MM.1S (cell line): Measurements from ENCODE around the gene DHRS7B.

Source experiments
- DNase-seq: peaks from one replicate; pipeline ENCODE4 v3.0.0-alpha.2; 2015
- H2AFZ ChIP-seq: fragments of 300-600 bp; sonication (generic); 2 replicates; pipeline ENCODE4 v1.6.0; 2016; ENCODE audit warnings: antibody characterized with exemption, low read length
- H3F3A ChIP-seq: fragments of 300-600 bp; sonication (generic); 2 replicates; pipeline ENCODE4 v1.6.1; 2016; ENCODE audit warnings: mild to moderate bottlenecking, antibody characterized with exemption, low read length, moderate library complexity, mixed read lengths; ENCODE audit not compliant: insufficient read depth
- H3K27ac ChIP-seq: fragments of 300-600 bp; sonication (generic); 2 replicates; pipeline ENCODE4 v1.5.1; 2016; ENCODE audit warnings: mild to moderate bottlenecking, low read length
- H3K27me3 ChIP-seq: fragments of 300-600 bp; sonication (generic); replicated peaks from 2 replicates; pipeline ENCODE4 v1.6.0; 2016; ENCODE audit warnings: low read length; ENCODE audit not compliant: insufficient read depth
- H3K36me3 ChIP-seq: fragments of 300-600 bp; sonication (generic); replicated peaks from 2 replicates; pipeline ENCODE4 v1.6.1; 2016; ENCODE audit warnings: mild to moderate bottlenecking, low read length, mixed read lengths; ENCODE audit not compliant: insufficient read depth
- H3K4me1 ChIP-seq: fragments of 300-600 bp; sonication (generic); 2 replicates; pipeline ENCODE4 v1.6.1; 2016; ENCODE audit warnings: low read length, mixed read lengths
- H3K4me2 ChIP-seq: fragments of 300-600 bp; sonication (generic); 2 replicates; pipeline ENCODE4 v1.6.0; 2016; ENCODE audit warnings: low read depth, low read length
- H3K4me3 ChIP-seq: fragments of 300-600 bp; sonication (generic); 2 replicates; pipeline ENCODE4 v1.5.1; 2016; ENCODE audit warnings: low read length, mixed read lengths
- H3K79me2 ChIP-seq: fragments of 300-600 bp; sonication (generic); 2 replicates; pipeline ENCODE4 v1.6.1; 2016; ENCODE audit warnings: mixed run types, low read length, mixed read lengths
- H3K9ac ChIP-seq: fragments of 300-600 bp; sonication (generic); 2 replicates; pipeline ENCODE4 v1.6.1; 2016; ENCODE audit warnings: low read length, mixed read lengths
- H3K9me2 ChIP-seq: fragments of 300-600 bp; sonication (generic); replicated peaks from 2 replicates; pipeline ENCODE4 v1.6.1; 2016; ENCODE audit warnings: mild to moderate bottlenecking, low read length, mixed read lengths; ENCODE audit not compliant: insufficient read depth
- H3K9me3 ChIP-seq: fragments of 300-600 bp; sonication (generic); replicated peaks from 2 replicates; pipeline ENCODE4 v1.6.1; 2016; ENCODE audit warnings: mild to moderate bottlenecking, low read length, mixed read lengths; ENCODE audit not compliant: insufficient read depth
- H4K20me1 ChIP-seq: fragments of 300-600 bp; sonication (generic); 2 replicates; pipeline ENCODE4 v1.6.1; 2016; ENCODE audit warnings: mild to moderate bottlenecking, low read length, moderate library complexity, mixed read lengths; ENCODE audit not compliant: insufficient read depth
- EZH2 ChIP-seq: fragments of 300-600 bp; sonication (generic); optimal IDR thresholded peaks from 2 replicates; pipeline ENCODE3; 2017; ENCODE audit warnings: low read depth, mild to moderate bottlenecking, antibody characterized with exemption, low read length, mixed read lengths
- EZH2phosphoT487 ChIP-seq: fragments of 300-600 bp; sonication (generic); IDR thresholded peaks from 2 replicates; pipeline ENCODE4 v1.6.1; 2018; ENCODE audit warnings: antibody characterized with exemption, low read length
- TF ChIP-seq, protein P1 (sequence below): fragments of 300-600 bp; sonication (generic); IDR thresholded peaks from 2 replicates; pipeline ENCODE4 v1.5.1; 2016; ENCODE audit warnings: antibody characterized with exemption, low read length, mixed read lengths

DHRS7B gene

DNA sequence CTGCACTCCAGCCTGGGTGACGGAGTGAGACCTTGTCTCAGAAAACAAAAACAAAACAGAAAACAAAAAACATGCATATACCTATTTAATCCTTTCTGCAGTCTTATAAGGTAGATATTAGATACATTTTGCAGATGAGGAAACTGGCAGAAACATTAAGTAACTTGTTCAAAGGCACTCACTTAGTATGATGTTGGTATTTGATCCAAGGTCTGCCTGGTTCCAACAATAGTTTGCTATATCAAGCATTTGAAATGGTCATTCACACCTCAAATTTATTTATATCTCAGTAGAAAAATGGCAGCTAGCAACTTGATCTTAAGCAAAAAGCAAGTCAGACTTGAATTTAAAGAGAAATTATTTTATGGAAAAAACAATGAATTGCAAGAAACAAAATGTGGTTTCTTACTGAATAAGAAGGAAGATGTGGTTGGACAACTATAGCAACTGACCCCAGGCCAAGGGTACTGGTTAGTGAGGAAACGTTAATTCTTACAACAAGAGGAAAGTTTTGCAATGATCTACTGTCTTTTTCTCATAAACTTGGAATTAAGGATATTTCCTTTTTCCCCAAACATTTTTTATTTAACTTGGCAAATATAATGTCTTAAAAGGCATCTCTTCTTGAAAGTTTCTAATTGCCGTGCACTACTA is 19.7 kb downstream of the DHRS7B start:
- H3F3A ChIP-seq = no peaks in the 10 kb centered on the region
- H3K9me2 ChIP-seq = no peaks in the 10 kb centered on the region
- H4K20me1 ChIP-seq = no peaks in the 10 kb centered on the region
- 0 out of 2 replicates have a peak, but pooled peaks cover 8% of the 10 kb centered on the region for H3K79me2 ChIP-seq
- no peaks in the 10 kb centered on the region for H3K4me1 ChIP-seq
- no peaks in the 10 kb centered on the region for H3K9me3 ChIP-seq
- TF ChIP-seq EZH2phosphoT487 (no peak), EZH2 (no peak)
- TF ChIP-seq, protein P1, sequence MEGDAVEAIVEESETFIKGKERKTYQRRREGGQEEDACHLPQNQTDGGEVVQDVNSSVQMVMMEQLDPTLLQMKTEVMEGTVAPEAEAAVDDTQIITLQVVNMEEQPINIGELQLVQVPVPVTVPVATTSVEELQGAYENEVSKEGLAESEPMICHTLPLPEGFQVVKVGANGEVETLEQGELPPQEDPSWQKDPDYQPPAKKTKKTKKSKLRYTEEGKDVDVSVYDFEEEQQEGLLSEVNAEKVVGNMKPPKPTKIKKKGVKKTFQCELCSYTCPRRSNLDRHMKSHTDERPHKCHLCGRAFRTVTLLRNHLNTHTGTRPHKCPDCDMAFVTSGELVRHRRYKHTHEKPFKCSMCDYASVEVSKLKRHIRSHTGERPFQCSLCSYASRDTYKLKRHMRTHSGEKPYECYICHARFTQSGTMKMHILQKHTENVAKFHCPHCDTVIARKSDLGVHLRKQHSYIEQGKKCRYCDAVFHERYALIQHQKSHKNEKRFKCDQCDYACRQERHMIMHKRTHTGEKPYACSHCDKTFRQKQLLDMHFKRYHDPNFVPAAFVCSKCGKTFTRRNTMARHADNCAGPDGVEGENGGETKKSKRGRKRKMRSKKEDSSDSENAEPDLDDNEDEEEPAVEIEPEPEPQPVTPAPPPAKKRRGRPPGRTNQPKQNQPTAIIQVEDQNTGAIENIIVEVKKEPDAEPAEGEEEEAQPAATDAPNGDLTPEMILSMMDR = no peak
- DNase-seq = no peak
- no peak overlapping the region for H2AFZ ChIP-seq
- H3K4me2 ChIP-seq = no peak overlapping the region
- no peak overlapping the region for H3K4me3 ChIP-seq
- no peak overlapping the region for H3K27ac ChIP-seq
- no peaks in the 10 kb centered on the region for H3K36me3 ChIP-seq
- no peak overlapping the region for H3K9ac ChIP-seq
- no peaks in the 10 kb centered on the region for H3K27me3 ChIP-seq

DNA sequence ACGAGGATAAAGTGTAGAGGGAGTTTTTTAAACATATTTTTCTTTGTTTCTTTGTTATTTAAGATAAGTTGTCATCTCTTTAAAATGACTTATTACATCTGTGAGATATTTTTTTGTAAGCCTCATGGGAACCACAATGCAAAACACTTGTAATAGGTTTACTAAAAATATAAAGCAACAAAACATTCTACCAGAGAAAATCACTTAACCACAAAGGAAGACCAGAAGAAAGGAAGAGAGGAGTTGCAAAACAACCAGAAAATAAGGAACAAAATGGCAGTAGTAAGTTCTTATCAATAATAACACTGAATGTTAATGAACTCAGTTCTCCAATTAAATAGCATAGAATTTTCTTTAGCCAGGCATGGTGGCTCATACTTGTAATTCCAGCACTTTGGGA is 22.9 kb downstream of the DHRS7B start:
- no peaks in the 10 kb centered on the region for H3K9me3 ChIP-seq
- TF ChIP-seq EZH2phosphoT487 (no peak), EZH2 (no peak)
- TF ChIP-seq, protein P1 = no peak
- no peak overlapping the region for H3K4me3 ChIP-seq

DNA sequence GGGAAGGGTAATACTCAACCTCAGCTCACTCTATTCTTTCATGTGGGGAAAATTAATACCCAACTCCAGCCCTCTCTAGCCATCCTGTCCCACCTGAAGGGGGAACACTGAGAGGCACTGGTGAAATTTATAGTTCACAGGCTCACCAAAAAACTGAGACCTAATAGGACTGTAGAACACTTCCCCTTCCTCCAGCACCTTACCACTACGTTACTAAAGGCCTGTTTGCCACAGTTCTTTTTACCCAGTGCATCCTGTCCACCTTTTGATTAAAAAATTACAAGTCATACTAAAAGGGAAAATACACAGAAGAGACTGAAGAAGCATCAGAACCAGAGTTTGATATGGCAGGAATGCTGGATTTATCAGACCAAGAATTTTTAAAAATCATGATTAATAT is 26.0 kb downstream of the DHRS7B start:
- Histone ChIP-seq H3K27me3 (no peaks in the 10 kb centered on the region), H3K4me1 (no peaks in the 10 kb centered on the region), H3K4me3 (no peak overlapping the region), H3K36me3 (no peaks in the 10 kb centered on the region), H4K20me1 (no peaks in the 10 kb centered on the region), H3K4me2 (no peak overlapping the region), H3K79me2 (no peaks in the 10 kb centered on the region), H3K9ac (no peak overlapping the region), H3F3A (no peaks in the 10 kb centered on the region), H3K9me2 (no peaks in the 10 kb centered on the region), H2AFZ (no peak overlapping the region), H3K9me3 (no peaks in the 10 kb centered on the region), H3K27ac (no peak overlapping the region)
- TF ChIP-seq EZH2 = no peak
- no peak for TF ChIP-seq EZH2phosphoT487
- TF ChIP-seq, protein P1 = no peak
- DNase-seq = no peak

More for the DNA sequence above, 22.9 kb downstream of the DHRS7B start:
- H3K9me2 ChIP-seq = no peaks in the 10 kb centered on the region
- H3K4me2 ChIP-seq = no peak overlapping the region
- no peak overlapping the region for H2AFZ ChIP-seq
- H3K27me3 ChIP-seq = no peaks in the 10 kb centered on the region
- no peaks in the 10 kb centered on the region for H4K20me1 ChIP-seq
- no peak overlapping the region for H3K27ac ChIP-seq
- H3K79me2 ChIP-seq = 0 out of 2 replicates have a peak, but pooled peaks cover 4% of the 10 kb centered on the region
- H3F3A ChIP-seq = no peaks in the 10 kb centered on the region
- no peaks in the 10 kb centered on the region for H3K4me1 ChIP-seq
- no peak overlapping the region for H3K9ac ChIP-seq
- DNase-seq = no peak
- no peaks in the 10 kb centered on the region for H3K36me3 ChIP-seq
